ENCODE measurements around the gene OLFML3.
"Not testable (repeated sequence)": the region's sequence is repeated elsewhere in the genome, so short reads cannot be mapped to it uniquely, and the experiment has no call there.

OLFML3 gene

DNA sequence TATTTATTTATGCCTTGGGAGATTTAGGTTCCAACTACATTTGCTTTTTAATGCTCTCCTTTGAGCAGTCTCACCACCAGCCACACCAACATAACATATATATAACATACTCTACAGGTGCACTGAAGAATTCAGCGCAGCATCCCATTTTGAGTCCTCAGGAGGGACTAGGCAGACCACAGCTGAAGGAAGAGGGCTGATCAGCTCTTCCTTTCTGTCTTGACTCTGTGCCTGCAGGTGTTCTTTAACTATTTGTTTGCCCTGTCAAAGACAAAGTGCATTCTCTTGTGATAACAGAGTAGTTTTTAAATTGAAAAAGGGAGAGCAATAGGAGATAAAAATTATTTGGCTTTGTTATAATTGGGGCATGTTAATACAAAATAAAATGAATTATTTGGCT is 33.2 kb upstream of the OLFML3 start:
- Histone ChIP-seq H3K27me3 (replicated peaks; ENCODE audit: control insufficient read depth, insufficient read depth, low read length) (no peaks in the 10 kb centered on the region), H3K4me3 (replicated peaks; ENCODE audit: low read depth, low read length) (no peak overlapping the region), H3K36me3 (ENCODE audit: control insufficient read depth, insufficient read depth, low read length) (no peaks in the 10 kb centered on the region)
- TF ChIP-seq, protein P1, sequence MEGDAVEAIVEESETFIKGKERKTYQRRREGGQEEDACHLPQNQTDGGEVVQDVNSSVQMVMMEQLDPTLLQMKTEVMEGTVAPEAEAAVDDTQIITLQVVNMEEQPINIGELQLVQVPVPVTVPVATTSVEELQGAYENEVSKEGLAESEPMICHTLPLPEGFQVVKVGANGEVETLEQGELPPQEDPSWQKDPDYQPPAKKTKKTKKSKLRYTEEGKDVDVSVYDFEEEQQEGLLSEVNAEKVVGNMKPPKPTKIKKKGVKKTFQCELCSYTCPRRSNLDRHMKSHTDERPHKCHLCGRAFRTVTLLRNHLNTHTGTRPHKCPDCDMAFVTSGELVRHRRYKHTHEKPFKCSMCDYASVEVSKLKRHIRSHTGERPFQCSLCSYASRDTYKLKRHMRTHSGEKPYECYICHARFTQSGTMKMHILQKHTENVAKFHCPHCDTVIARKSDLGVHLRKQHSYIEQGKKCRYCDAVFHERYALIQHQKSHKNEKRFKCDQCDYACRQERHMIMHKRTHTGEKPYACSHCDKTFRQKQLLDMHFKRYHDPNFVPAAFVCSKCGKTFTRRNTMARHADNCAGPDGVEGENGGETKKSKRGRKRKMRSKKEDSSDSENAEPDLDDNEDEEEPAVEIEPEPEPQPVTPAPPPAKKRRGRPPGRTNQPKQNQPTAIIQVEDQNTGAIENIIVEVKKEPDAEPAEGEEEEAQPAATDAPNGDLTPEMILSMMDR (IDR thresholded peaks at IDR 0.05; ENCODE audit: insufficient read depth, low read length, poor library complexity, severe bottlenecking) = no peak
- no peak for DNase-seq (ENCODE audit: extremely low read depth, insufficient read length)

DNA sequence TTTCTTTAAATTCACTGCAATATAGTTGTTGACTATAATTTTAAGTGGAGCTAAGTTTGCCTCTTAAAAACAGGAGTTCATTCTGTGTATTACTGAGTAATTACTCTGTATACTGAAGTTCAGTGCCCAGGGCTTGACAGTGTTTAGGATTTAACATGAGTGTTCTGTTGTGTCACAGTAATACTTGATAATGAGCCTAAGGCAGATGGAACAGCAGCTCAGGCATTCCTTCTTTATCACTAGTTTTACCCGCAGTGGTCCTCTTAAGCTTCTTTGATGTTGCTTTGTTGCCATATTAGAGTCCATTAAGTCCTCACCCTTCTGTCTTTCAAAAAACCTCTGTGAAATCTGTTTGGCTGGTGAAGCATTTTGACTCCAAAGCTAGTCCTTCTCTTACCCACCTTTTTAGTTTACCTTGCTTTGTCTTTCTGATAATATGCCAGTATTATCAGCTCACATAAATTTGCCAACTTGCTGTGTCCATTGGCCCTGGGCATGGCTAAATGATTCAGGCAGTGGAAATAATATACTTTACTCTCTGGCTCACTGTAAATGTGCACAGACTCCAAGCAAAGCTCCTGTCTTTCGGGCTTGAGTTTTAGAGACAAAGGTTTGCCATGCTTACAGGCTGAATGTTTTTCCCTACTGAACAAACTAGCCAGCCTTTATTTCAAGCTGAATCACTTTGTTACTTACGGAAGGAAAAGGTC is 32.4 kb upstream of the OLFML3 start:
- TF ChIP-seq, protein P1 (IDR thresholded peaks at IDR 0.05; ENCODE audit: insufficient read depth, low read length, poor library complexity, severe bottlenecking) = no peak
- no peaks in the 10 kb centered on the region for H3K36me3 ChIP-seq (ENCODE audit: control insufficient read depth, insufficient read depth, low read length)
- H3K4me3 ChIP-seq (replicated peaks; ENCODE audit: low read depth, low read length) = no peak overlapping the region
- no peaks in the 10 kb centered on the region for H3K27me3 ChIP-seq (replicated peaks; ENCODE audit: control insufficient read depth, insufficient read depth, low read length)
- no peak for DNase-seq (ENCODE audit: extremely low read depth, insufficient read length)

DNA sequence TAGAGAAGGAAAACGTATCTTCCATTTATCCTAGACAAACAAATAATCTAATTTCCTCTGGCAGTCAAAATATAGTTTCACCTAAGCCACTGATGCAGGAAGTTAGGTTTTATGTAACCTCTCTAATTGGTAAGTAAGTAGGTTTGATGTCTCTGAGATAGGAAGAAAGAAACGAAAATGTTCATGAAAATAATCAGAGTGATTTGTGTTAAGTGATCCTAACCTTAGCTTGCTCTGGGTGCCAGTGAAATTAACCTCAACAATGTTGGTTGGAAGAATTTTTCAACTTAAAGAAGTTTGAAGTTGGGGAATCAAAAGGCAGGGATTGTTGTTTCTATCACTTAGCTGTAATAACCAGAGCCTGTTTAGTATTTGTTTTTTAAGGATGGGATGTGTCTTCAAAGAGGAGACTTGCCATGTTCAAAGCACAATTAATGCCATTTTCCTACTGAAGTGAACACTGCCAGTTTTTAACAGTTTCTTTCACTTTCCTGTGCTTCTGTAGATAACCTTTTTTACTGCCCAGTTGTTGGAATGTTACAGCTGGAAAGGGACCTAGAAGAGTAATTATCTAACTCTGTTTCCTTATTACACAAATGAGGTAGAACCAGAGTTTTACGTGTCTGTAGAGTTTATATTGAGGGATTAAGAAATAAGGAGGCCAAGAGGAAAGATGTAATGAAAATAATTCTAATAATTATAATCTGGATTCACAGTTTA is 31.7 kb upstream of the OLFML3 start:
- no peak overlapping the region for H3K4me3 ChIP-seq (replicated peaks; ENCODE audit: low read depth, low read length)
- no peak for DNase-seq (ENCODE audit: extremely low read depth, insufficient read length)
- no peaks in the 10 kb centered on the region for H3K27me3 ChIP-seq (replicated peaks; ENCODE audit: control insufficient read depth, insufficient read depth, low read length)
- TF ChIP-seq, protein P1 (IDR thresholded peaks at IDR 0.05; ENCODE audit: insufficient read depth, low read length, poor library complexity, severe bottlenecking) = no peak
- no peaks in the 10 kb centered on the region for H3K36me3 ChIP-seq (ENCODE audit: control insufficient read depth, insufficient read depth, low read length)

DNA sequence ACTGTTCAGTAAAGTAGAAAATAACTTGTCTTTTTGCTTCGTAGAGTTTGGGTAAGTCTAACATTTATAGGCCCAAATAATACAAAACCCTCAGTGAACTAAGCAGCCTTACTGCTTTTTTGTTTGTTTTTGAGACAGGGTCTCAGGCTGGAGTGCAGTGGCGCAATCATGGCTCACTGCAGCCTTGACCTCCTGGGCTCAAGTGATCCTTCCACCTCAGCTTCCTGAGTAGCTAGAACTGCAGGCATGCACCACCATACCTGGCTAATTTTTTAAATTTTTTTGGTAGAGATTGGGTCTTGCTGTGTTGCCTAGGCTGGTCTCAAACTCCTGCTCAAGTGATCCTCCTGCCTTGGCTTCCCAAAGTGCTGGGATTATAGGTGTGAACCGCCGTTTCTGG is 31.1 kb upstream of the OLFML3 start:
- not testable (repeated sequence) for H3K27me3 ChIP-seq (replicated peaks; ENCODE audit: control insufficient read depth, insufficient read depth, low read length); DNase-seq (ENCODE audit: extremely low read depth, insufficient read length); H3K4me3 ChIP-seq (replicated peaks; ENCODE audit: low read depth, low read length); H3K36me3 ChIP-seq (ENCODE audit: control insufficient read depth, insufficient read depth, low read length)

DNA sequence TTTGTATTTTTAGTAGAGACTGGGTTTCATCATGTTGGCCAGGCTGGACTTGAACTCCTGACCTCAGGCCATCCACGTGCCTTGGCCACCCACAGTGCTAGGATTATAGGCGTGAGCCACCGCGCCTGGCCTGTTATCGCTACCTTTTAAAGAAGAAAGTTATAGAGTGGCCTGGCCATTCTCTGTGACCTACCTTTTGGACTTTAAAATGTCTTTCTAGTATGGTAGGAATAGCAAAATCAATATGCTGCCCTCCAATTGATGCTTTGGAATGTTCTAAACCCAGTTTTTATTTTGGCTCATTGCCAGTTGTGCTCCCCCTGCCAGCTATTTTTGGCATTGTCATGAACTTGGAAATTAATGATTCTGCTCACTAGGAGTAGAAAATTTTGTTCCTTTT is 30.3 kb upstream of the OLFML3 start:
- no peak overlapping the region for H3K4me3 ChIP-seq (replicated peaks; ENCODE audit: low read depth, low read length)
- DNase-seq (ENCODE audit: extremely low read depth, insufficient read length) = no peak
- H3K27me3 ChIP-seq (replicated peaks; ENCODE audit: control insufficient read depth, insufficient read depth, low read length) = no peaks in the 10 kb centered on the region
- no peaks in the 10 kb centered on the region; the same call in 1 of the 2 replicates for H3K36me3 ChIP-seq (ENCODE audit: control insufficient read depth, insufficient read depth, low read length)
- TF ChIP-seq, protein P1 (IDR thresholded peaks at IDR 0.05; ENCODE audit: insufficient read depth, low read length, poor library complexity, severe bottlenecking) = no peak

DNA sequence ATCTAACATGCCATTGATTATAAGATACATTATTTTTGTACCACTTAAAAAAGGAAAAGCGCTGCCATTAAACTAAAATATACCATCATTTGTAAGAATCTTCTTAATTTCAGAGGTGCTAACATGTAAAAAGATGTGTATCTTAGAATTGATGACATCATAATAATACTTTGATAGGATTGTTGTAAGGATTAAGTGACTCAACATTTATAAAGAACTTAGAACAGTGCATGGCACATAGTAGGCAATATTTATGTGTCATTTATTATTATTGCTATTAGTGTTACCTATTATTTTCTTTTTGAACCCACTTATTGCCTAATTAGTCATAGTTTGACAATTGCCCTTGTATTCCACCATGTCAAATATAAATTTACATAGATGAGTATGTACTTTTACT is 28.4 kb upstream of the OLFML3 start:
- DNase-seq (ENCODE audit: extremely low read depth, insufficient read length) = no peak
- H3K36me3 ChIP-seq (ENCODE audit: control insufficient read depth, insufficient read depth, low read length) = no peaks in the 10 kb centered on the region; the same call in 1 of the 2 replicates
- TF ChIP-seq, protein P1 (IDR thresholded peaks at IDR 0.05; ENCODE audit: insufficient read depth, low read length, poor library complexity, severe bottlenecking) = no peak

More for the DNA sequence above, 28.4 kb upstream of the OLFML3 start:
- H3K27me3 ChIP-seq (replicated peaks; ENCODE audit: control insufficient read depth, insufficient read depth, low read length) = no peaks in the 10 kb centered on the region
- H3K4me3 ChIP-seq (replicated peaks; ENCODE audit: low read depth, low read length) = no peak overlapping the region

Measured in GM06990 (cell line).